GOT3 (cell line): ENCODE measurements around the gene GRAMD1C.

Experiments used
- DNase-seq: peaks from one replicate; lab custom pipeline; 2025; ENCODE audit warnings: mixed read lengths; lab: John Stamatoyannopoulos, UW

The GRAMD1C gene

GRCh38 chr3:113852506-113852905 lies 13.9 kb downstream of the GRAMD1C start:
- DNase-seq = no peak

DNA sequence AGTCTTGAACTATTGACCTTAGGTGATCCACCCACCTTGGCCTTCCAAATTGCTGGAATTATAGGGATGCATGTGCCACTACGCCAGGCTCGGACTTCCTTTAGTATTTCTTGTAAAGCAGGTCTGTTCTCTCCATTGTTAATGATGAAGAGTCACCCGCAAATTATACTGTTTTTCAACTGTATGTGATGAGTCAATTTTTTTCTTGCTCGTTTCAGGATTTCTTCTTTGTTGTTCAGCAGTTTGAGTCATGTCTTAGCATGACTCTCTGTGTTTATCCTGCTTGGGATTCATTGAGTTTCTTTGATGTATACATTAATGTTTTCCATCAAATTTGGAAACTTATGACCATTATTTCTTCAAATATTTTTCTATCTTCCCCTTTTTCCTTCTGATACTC lies 28.9 kb downstream of the GRAMD1C start:
- no peak for DNase-seq

GRCh38 chr3:113873293-113873692 lies 34.7 kb downstream of the GRAMD1C start:
- DNase-seq = no peak

DNA sequence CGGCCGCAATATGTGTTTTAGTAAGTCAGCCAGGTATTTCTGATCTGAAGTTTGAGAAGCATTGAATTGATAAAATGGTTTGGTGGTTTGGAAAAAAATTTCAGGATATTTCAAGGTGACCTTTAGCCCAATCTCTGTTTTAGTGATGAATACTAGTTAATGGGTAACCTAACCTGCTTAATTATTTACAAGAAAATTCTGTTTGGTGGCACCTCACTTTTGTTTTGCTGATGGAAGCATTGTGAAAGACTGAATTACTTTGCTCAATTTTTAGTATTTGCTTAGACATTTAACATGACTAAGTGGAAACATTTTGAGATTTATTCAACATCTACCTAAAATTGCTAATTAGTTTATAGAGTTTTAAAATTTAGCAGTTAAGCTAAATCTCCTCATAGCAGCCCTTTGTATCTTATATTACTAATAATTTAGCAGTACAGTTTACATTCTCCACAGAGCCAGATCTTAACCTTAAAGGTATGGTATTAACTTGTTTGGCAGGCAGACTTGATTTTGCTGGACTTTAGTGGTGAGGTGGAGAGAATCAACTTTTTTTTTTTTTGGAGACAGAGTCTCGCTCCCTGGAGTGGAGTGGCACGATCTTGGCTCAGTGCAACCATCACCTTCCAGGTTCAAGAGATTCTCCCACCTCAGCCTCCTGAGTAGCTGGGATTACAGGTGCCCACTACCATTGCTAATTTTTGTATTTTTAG lies 35.4 kb downstream of the GRAMD1C start:
- DNase-seq = no peak

DNA sequence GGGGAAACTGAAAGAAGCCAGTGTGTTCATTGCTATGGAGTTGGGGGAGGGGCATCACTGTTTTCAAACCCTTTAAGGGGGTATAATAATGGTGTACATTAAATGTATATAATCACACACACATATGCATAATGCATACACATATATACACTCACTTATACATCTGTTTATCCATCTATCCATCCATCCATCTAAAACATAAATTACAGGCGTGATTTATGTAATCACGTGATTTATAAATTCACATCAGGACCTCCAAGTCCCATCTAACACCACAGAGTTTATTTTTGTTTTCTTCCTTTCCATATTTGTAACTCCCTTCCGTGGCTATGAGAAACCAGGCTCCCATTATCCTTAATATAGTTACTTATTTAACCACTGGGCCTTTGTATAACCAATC lies 39.8 kb downstream of the GRAMD1C start:
- no peak for DNase-seq

DNA sequence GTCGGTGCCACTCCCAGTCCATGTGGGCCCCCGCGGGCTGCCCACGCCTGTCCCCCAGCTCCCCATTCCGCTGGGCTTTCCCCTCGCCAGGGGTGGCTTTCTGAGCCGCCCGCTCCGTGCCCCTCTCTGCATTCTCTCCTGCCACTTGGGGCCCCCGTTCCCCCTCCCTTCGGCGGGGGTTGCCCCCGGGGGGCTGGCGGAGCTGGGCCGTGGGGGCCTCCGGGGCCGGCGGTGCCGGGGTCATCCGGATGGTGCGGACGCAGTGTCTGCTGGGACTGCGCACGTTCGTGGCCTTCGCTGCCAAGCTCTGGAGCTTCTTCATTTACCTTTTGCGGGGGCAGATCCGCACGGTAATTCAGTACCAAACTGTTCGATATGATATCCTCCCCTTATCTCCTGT lies 46.5 kb downstream of the GRAMD1C start:
- DNase-seq = no peak

DNA sequence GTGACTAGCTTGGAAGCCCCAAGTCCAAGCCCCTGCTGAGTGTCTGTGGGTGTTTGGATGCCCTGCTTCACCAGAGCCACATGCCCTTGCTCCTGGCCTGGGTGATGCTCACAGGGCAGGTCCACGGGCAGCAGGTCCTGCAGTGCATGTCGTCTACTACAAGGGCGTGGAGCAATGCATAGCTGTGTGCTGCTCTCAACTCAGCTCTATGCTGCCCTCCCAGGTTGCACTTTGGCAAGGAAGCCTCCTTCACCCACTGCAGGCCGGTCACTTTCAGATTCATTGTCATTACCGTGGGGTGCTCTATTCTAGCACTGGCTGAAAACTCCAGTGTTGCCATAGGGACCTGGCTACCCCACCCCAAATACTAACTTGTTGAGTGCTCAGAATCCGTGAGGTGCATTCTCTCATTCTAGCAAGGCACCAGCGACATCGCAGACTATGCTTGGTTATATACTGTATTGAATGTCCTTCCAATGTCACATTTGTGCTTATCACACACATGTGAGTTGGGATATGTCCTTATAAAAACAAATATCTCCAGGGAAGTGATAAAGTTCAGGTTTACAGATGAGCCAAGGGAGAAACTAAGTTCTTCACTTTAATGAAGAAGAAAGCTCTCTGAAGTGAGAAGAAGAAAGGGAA lies 51.8 kb downstream of the GRAMD1C start:
- DNase-seq = no peak

- no peak for DNase-seq
Measured at GRCh38 chr3:113894927-113895326, 56.3 kb downstream of the GRAMD1C start.

DNA sequence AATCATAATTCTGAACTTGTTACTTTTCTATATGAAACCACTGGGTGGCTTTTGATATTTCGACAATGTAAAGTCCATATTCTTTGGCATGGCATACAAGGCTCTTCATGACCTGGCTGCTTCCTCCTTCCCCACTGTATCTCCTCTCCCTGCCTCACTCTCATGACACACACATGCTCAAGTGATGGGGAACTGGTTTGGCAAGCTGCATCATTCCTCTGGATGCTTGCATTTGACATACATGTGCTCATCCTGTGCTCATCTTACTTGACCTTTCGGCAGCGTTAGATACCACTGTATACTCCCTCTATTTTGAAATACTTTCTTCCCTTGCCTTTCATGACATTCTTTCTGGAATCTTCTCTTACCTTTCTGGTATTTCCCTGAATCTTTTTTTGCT lies 57.4 kb downstream of the GRAMD1C start:
- DNase-seq = no peak

GRCh38 chr3:113896930-113897329 lies 58.3 kb downstream of the GRAMD1C start:
- DNase-seq = no peak

DNA sequence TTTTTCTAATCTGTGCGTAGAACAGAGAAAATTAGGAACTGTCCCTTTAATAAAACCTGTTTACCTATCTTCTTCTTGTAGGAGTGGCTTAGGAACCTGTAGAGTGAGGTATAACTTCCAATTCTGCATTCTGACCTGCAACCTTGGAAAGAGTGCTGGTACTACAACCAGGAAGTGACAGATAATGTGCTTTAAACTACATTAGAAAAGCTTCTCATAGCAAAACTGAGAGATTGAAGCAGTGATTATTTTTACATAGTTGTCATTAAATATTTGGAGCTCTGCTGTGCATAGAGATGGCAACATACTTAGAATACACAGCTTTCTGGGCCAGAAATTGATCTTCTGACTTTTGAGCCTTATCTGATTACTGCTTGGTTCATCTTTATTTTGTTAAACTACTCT lies 58.8 kb downstream of the GRAMD1C start:
- no peak for DNase-seq

DNA sequence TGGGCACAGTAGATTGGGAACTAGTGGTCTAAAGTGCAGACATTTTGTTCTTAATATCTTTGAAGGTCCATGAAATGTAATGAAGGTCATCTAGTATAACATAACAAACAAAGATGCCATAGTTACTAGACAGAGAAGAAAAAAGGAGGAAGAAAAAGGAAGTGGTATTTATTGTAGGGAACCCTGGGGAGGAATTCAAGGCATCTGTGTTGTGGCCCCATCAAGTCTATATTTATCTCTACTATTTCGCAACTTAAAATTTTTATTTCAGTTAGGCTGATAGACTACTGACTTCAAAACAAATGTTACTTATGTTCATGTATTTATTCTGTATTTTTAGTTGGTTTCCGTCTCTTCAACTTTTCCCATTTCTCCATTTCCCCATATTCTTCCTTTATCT lies 60.3 kb downstream of the GRAMD1C start:
- DNase-seq = no peak

- DNase-seq = no peak
Measured at GRCh38 chr3:113906568-113907140, 68.1 kb downstream of the GRAMD1C start.

DNA sequence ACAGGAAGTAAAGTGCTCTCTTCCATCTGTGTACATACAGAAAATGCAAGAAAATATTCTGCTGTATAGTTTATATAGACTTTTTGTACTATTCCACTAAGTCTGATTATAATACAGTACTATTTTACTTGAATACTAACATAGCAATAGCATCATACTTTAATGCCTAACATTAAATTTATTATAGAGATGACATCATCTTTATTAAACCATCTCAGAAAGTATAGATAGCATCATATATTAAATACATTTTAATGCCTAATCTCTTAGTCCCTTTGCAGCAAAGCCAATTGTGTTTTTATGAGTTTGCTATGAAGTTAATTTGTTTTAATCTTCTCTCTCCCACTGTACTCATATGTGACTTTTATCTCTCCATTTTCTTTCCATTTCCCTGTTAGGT lies 69.5 kb downstream of the GRAMD1C start:
- DNase-seq = no peak

DNA sequence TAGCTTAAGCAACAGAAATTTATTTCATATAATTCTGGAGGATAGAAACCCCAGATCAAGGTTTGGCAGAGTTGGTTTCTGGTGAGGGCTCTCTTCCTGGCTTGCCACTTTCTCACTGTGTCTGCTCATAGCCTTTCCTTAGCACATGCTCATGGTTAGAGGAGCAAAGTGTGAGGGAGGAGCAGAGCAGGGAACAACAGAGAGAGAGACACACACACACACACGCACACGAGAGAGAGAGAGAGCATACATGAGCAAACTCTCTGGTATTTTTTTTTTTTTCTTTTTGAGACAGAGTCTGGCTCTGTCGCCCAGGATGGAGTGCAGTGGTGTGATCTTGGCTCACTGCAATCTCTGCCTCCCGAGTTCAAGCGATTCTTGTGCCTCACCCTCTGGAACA lies 72.4 kb downstream of the GRAMD1C start:
- DNase-seq = no peak

DNA sequence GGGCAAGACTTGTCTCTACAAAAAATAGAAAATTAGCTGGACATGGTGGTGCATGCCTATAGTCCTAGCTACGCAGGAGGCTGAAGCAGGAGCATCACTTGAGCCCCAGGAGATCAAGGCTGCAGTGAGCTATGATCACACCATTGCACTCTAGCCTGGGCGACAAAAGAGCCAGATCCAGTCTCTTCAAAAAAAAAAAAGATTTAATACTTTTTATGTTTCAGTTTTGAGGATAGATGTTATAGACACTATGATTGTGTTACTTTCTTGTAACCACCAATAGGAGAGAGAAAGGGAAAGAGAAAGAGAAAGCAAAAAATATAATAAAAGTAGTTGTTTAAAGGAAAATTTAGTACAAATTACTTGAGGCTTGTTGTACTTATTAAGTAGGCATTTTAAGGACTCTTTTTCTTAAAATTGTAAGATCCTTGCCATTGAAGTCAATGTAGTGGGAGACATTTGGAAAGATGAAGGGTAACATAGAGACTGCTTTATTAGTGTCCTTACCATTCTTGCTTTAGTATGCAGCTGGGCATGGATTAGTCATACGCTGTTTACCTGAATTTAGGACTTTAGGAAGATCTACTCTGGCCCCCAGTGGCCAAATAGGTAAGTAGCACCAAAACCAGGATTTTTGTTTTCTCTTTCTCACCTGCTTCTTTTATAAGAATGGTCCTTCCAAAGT lies 74.1 kb downstream of the GRAMD1C start:
- no peak for DNase-seq

DNA sequence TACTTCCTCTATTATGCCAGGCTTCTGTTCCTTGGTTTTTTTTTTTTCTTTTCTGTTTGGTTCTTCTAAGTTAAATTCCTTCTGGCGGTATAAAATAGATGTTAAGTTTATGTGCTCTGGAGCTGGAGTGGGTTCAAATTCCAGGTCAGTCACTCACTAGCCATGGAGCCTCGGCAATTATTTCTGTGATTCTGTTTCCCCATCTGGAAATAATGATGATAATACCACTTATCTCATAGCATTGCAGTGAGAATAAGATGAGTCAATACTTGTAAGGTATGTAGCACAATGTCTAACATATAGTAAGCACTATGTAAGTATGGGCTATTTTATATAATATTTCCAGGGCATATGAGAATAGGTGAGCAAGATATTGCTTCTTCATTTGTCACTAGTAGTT lies 76.1 kb downstream of the GRAMD1C start:
- no peak for DNase-seq

- DNase-seq = no peak
Measured at GRCh38 chr3:113927556-113927955, 89.0 kb downstream of the GRAMD1C start.

DNA sequence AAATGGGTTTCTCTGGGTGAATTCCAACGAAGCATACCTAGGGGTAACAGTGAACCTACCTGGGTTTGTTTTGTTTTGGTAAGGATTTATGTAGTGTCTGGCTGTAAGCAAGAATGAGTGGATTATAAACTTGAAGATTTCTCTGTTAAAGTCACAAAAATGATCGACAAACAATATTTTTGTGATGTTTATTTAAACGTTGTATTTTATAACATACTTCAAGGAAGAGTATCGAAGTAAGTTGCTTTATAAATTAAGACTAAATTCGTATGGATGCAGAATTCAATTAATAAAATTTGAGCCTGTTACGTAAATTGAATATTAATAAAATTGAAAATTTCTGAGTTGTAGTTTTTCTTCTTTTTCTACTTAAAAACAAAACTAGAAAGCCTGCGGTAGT lies 108.2 kb downstream of the GRAMD1C start:
- DNase-seq = no peak

GRCh38 chr3:113947372-113948014 lies 108.9 kb downstream of the GRAMD1C start, which contains the start of gene ZDHHC23:
Gene ZDHHC23 (plus strand): TSS chr3:113948013. CDS start chr3:113948803, 790 bp downstream.
- peak; percentile 12 for DNase-seq

GRCh38 chr3:113948015-113948917 lies 109.7 kb downstream of the GRAMD1C start:
- DNase-seq = no peak
